Inferior parietal cortex (tissue), 1 donor: Measurements from ENCODE around the gene TTC38.

Experiments
- DNase-seq: peaks from one replicate; pipeline ENCODE4 v3.0.0-alpha.2; 2016; ENCODE audit errors: extremely low spot score

TTC38 gene

GRCh38 chr22:46267431-46268279 lies at the start of gene TTC38:
Gene TTC38, plus strand, starts transcription at chr22:46268008. Its CDS starts 32 bp downstream, at chr22:46268040.
- peak; percentile 70 for DNase-seq

- DNase-seq = no peak
These were observed 48.2 kb upstream of the TTC38 start for GRCh38 chr22:46219636-46220035.

DNA sequence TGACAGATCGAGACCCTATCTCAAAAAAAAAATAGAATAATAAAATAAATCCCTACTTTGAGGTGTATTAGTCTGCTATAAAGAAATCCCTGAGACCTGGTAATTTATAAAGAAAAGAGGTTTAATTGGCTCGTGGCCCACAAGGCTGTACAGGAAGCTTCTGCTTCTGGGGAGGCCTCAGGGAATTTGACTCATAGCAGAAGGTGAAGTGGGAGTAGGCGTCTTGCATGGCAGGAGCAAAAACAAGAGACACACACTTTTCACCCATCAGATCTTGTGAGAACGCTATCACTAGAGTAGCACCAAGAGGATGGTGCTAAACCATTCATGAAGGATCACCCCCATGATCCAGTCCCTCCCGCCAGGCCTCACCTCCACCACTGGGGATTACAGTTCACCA lies 46.9 kb upstream of the TTC38 start:
- DNase-seq = no peak

DNA sequence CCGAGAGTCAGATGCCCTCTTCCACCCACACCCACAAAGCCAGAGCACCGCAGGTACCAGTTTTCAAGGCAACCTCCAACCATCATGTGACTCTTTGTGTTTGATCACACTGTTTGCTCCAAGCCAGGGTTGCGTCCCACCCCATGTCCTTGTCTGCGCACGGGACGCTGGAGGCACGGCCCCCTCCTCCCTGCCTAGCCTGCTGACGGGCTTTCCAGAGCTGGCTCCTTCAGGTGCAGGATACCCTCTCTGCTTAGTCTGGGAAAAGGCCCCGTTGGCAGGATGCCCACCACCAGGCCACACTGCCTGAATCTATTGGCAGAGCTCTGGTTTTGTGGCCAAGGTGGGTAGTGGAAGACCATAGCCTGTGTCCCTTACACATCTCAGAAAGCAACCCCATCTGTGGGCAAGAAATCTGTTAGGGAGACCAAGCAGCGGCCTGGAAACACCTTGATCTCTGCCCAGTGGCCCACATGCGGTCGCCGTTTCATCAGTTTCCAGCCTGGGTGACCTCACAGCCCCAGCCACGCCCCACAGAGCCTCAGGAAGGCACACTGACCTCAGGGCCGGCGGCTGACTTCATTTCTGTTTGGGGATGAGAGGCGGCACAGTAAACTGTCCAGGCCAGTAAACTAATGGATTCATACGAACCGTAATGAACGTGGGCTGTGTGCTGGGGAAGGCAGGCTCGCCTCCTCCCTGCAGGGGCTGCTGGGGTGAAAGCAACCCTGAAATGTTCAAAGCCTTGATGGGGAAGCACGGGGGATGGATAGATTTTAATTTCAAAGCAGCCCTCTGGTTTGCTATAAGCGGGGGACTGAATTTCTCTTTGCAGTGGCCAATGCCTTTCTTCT lies 43.5 kb upstream of the TTC38 start:
- DNase-seq = no peak

GRCh38 chr22:46224898-46225290 lies 42.9 kb upstream of the TTC38 start:
- no peak for DNase-seq

- DNase-seq = no peak
These were observed 42.2 kb upstream of the TTC38 start for GRCh38 chr22:46225631-46226030.

- DNase-seq = no peak
These were observed 41.2 kb upstream of the TTC38 start for GRCh38 chr22:46226577-46226976.

DNA sequence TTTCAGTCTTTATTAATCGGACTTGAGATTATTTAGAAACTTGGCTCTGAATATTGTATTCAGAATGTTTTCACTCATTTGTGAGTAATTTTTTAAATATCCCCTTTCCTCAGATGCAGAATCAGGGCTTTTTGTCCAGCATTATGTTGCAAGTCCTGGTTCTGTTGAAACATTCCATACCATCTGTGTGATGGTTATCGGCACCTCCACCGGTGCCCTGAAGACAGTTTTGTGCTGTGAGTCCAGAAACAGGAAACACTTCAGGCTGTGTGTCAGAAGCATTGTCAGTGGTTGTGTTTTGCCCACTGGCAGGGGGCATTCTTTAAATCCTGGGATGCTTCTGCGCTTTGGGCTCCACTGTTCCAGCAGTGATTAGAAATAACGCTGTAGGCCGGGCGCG lies 38.1 kb upstream of the TTC38 start:
- no peak for DNase-seq

- DNase-seq = no peak
These were observed 37.4 kb upstream of the TTC38 start for GRCh38 chr22:46230262-46230901.

- peak; percentile 37 for DNase-seq
These were observed 34.6 kb upstream of the TTC38 start for GRCh38 chr22:46233231-46233630.

GRCh38 chr22:46234969-46235368 lies 32.8 kb upstream of the TTC38 start:
- DNase-seq = no peak

GRCh38 chr22:46237453-46238124 lies 30.2 kb upstream of the TTC38 start:
- no peak for DNase-seq

DNA sequence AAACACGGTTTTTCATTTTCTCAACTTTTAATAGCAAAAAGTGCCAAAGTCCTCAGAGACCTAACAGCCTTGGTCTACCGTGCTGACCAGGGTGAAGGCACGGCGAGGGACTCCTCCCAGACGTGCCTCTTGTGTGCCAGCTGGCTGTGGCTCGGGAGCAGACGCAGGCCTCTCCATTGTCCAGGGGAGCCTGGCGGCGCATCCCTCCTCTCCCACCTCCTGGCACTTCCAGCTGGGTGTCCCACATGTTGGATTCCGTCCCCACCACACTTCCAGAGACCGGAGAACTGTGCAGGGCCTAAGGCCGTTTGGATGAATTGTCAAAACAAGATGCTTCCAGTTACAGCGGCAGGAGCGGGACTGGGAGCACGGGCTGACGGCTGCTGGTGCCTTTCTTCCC lies 29.3 kb upstream of the TTC38 start:
- no peak for DNase-seq

- DNase-seq = no peak
These were observed 28.4 kb upstream of the TTC38 start for GRCh38 chr22:46239261-46240048.

DNA sequence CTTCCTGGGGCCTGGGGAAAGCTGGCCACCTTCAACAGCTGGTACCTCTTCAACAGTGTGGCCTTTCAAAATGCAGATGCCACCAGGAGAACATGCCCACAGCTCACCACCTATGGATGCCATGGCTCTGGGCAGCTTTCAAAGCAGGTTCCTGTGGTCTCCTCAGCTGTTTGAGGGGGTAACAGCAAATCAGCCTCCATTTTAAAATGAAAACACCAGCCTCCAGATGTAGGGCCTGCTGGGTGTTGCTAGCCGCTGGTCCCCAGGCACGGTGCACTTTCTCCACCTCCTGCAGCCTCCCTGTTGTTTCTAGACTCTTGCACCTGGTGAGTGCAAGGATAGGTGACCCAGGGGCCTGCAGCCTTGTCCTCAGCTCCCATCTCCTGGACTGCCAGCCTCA lies 27.7 kb upstream of the TTC38 start:
- DNase-seq = no peak

GRCh38 chr22:46240506-46240905 lies 27.3 kb upstream of the TTC38 start:
- no peak for DNase-seq

- no peak for DNase-seq
These were observed 26.9 kb upstream of the TTC38 start for GRCh38 chr22:46240907-46241306.

- DNase-seq = no peak
These were observed 26.3 kb upstream of the TTC38 start for GRCh38 chr22:46241396-46242007.

GRCh38 chr22:46242076-46242475 lies 25.7 kb upstream of the TTC38 start:
- no peak for DNase-seq

DNA sequence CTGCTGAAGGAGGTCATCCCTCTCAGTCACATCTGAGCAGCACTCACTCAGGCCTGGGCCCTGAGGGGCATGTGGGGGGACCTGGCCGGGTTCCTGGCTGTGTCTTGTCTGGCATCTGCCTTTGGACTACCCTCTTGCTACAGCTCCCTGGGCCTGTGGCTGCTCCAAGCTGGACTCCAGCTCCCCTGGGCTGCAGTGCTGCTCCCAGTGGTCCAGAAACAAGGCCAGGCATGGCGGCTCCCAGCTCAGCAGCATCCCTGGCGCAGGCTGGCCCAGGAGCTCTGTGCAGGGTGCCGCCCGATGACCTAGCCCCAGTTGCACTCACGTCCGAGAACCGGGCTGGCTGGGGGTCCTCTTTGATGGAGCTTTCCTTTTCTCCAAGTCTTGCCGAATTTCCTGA lies 23.0 kb upstream of the TTC38 start:
- no peak for DNase-seq

DNA sequence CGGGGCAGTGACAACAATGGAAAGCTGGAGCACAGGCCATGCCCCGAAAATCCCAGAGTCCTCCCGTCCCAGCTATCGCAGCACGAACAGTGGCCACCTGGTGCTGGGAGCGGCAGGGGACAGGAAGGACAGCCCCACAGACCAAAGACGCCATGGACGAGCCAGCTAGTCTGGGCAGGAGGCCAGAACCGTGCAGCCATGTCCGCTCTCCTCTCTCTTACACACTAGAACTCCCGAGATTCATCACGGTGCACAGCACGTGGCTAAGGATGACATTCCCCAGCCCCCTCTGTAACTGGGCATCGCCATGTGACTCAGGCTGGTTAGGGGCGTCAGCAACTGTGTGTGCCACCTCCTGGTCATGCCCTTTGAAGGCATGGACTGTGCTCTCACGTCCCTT lies 22.3 kb upstream of the TTC38 start:
- no peak for DNase-seq
